Activated CD4-positive, alpha-beta memory T cell treated with anti-CD3 and anti-CD28 coated beads for 36 hours (primary cell): Measurements from ENCODE around the gene SHQ1. TPM values are rescaled to one million over a fixed set of nuclear protein-coding genes. Genes with fewer than 3 reads are reported as not detected.

Source experiments
- CTCF ChIA-PET: fragments of 350-600 bp; sonication (Branson Sonifier 250); formaldehyde crosslinking; loops from one replicate; lab custom pipeline; 2021; ENCODE audit warnings: antibody characterized with exemption, inconsistent platforms; lab: Charles Lee
- POLR2A ChIA-PET: fragments of 350-600 bp; sonication (Branson Sonifier 250); formaldehyde crosslinking; loops from one replicate; lab custom pipeline; 2021; ENCODE audit warnings: antibody characterized with exemption; lab: Charles Lee
- DNase-seq: peaks from one replicate; pipeline ENCODE4 v3.0.0-alpha.2; 2020
- H3K27ac Mint-ChIP-seq: one replicate; pipeline ENCODE4 v1.8.0; 2021; ENCODE audit warnings: mixed read lengths
- H3K27me3 Mint-ChIP-seq: one replicate; pipeline ENCODE4 v1.8.0; 2021; ENCODE audit warnings: mixed read lengths
- H3K36me3 Mint-ChIP-seq: one replicate; pipeline ENCODE4 v1.8.0; 2021; ENCODE audit warnings: mixed read lengths
- H3K4me1 Mint-ChIP-seq: one replicate; pipeline ENCODE4 v1.8.0; 2021; ENCODE audit warnings: low read depth, mixed read lengths
- H3K4me3 Mint-ChIP-seq: one replicate; pipeline ENCODE4 v1.8.0; 2021; ENCODE audit warnings: mild to moderate bottlenecking, mixed read lengths
- H3K9me3 Mint-ChIP-seq: one replicate; pipeline ENCODE4 v1.8.0; 2021; ENCODE audit warnings: mixed read lengths
- intact Hi-C: fragments of 100-400 bp; cut with micrococcal nuclease; formaldehyde crosslinking; loops from one replicate; pipeline ENCODE4 v1.15.1; 2023
- total RNA-seq, 2 experiments: library from RNA; stranded (reverse); gene quantifications; one replicate each; pipeline ENCODE4 v1.2.3, GENCODE V29; 2021

Gene SHQ1
- total RNA-seq, result 10 to 100 TPM; 27.9 to 30.1 TPM

GRCh38 chr3:72847751-72848702 lies at the start of gene SHQ1:
TSS of gene SHQ1 (minus strand) at chr3:72848445. CDS start at chr3:72848340, 105 bp downstream.
- Mint-ChIP-seq H3K27ac (peak within 1 kb of the TSS; percentile 47), H3K36me3 (peaks cover 7% of the 10 kb centered on the region), H3K27me3 (no peaks in the 10 kb centered on the region), H3K4me1 (peaks cover 48% of the 10 kb centered on the region), H3K9me3 (no peaks in the 10 kb centered on the region), H3K4me3 (peak within 1 kb of the TSS; percentile 93)
- DNase-seq, result peak; percentile 98
- CTCF ChIA-PET, result interaction anchor here (0.6 to 4.9 kb wide), 7 partner anchors 25 to 1119 kb away, joined by 3 to 72 read pairs (median 3); partner anchors contain the start of gene GXYLT2
- POLR2A ChIA-PET, result interaction anchor here (0.6 kb wide), 1 partner anchor 473 kb away, joined by 3 read pairs; no protein-coding TSS in a partner anchor
- intact Hi-C loops, result loop anchor here (1.0 to 5.0 kb wide), 8 partner anchors 39 to 1126 kb away; partner anchors contain the start of genes GXYLT2 and PPP4R2

- no peaks in the 10 kb centered on the region for H3K36me3 Mint-ChIP-seq
- no peaks in the 10 kb centered on the region for H3K9me3 Mint-ChIP-seq
- DNase-seq, result no peak
- H3K27ac Mint-ChIP-seq, result no peak overlapping the region
- POLR2A ChIA-PET, result no interaction called here
- H3K27me3 Mint-ChIP-seq, result peaks cover 24% of the 10 kb centered on the region
- H3K4me3 Mint-ChIP-seq, result no peak overlapping the region
- H3K4me1 Mint-ChIP-seq, result no peaks in the 10 kb centered on the region
- CTCF ChIA-PET, result no interaction called here
- intact Hi-C loops, result no loop called here
Observed at GRCh38 chr3:72897758-72898007, 49.4 kb upstream of the SHQ1 start.

GRCh38 chr3:72896996-72897757 lies 48.9 kb upstream of the SHQ1 start:
- Mint-ChIP-seq H3K27me3 (peaks cover 24% of the 10 kb centered on the region), H3K9me3 (no peaks in the 10 kb centered on the region), H3K27ac (no peak overlapping the region), H3K4me3 (no peak overlapping the region), H3K4me1 (no peaks in the 10 kb centered on the region), H3K36me3 (no peaks in the 10 kb centered on the region)
- CTCF ChIA-PET, result interaction anchor here (1.4 to 1.6 kb wide), 2 partner anchors 9 to 188 kb away, joined by 3 read pairs; partner anchors contain the start of gene GXYLT2
- DNase-seq, result no peak
- POLR2A ChIA-PET, result no interaction called here
- intact Hi-C loops, result no loop called here

DNA sequence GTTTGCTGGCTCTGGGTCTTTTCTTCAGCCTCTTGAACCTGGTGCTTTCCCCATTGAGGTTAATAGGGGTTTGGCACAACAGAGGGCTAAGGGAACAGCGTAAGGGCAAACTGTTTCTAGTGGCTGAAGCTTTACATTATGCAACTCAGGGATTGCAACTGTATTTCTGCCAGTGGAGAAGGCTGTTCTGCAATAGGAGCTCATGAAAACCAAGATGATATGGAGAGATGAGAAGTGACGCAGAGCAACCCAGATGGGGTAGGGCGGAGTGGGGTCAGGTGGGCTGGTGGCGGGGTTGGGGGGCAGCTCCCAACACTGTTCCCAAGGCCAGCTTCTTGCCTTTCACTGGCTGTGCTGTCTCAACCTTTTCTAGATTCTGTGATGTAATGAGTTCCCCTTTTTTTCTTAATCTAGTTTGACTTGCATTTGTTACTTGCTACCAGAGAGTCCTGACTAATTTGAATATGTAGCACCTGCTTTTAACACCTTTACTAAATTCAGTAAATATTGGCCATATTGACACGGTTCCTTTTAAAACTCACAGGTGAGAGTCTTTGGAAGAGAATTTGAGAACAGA lies 46.8 kb upstream of the SHQ1 start:
- DNase-seq, result no peak
- H3K27me3 Mint-ChIP-seq, result peaks cover 37% of the 10 kb centered on the region
- ChIA-PET CTCF (interaction anchor here (0.6 kb wide), 1 partner anchor 191 kb away, joined by 3 read pairs; no protein-coding TSS in a partner anchor), POLR2A (no interaction called here)
- H3K4me1 Mint-ChIP-seq, result no peaks in the 10 kb centered on the region
- no peaks in the 10 kb centered on the region for H3K36me3 Mint-ChIP-seq
- H3K27ac Mint-ChIP-seq, result no peak overlapping the region
- H3K9me3 Mint-ChIP-seq, result no peaks in the 10 kb centered on the region
- H3K4me3 Mint-ChIP-seq, result no peak overlapping the region
- intact Hi-C loops, result no loop called here

GRCh38 chr3:72892870-72893269 lies 44.6 kb upstream of the SHQ1 start:
- Mint-ChIP-seq H3K4me3 (no peak overlapping the region), H3K36me3 (no peaks in the 10 kb centered on the region), H3K9me3 (no peaks in the 10 kb centered on the region), H3K4me1 (peaks cover 9% of the 10 kb centered on the region), H3K27ac (no peak overlapping the region), H3K27me3 (peaks cover 46% of the 10 kb centered on the region)
- POLR2A ChIA-PET, result no interaction called here
- intact Hi-C loops, result no loop called here
- CTCF ChIA-PET, result interaction anchor here (0.9 to 1.4 kb wide), 3 partner anchors 42 to 164 kb away, joined by 3 to 5 read pairs (median 3); no protein-coding TSS in a partner anchor
- peak; percentile 22 for DNase-seq

GRCh38 chr3:72892081-72892775 lies 44.0 kb upstream of the SHQ1 start:
- ChIA-PET CTCF (interaction anchor here (0.9 to 1.4 kb wide), 4 partner anchors 21 to 165 kb away, joined by 3 to 5 read pairs (median 3); no protein-coding TSS in a partner anchor), POLR2A (no interaction called here)
- intact Hi-C loops, result no loop called here
- no peak for DNase-seq
- no peaks in the 10 kb centered on the region for H3K9me3 Mint-ChIP-seq
- H3K27me3 Mint-ChIP-seq, result peaks cover 52% of the 10 kb centered on the region
- H3K4me1 Mint-ChIP-seq, result peaks cover 15% of the 10 kb centered on the region
- no peaks in the 10 kb centered on the region for H3K36me3 Mint-ChIP-seq
- no peak overlapping the region for H3K27ac Mint-ChIP-seq
- H3K4me3 Mint-ChIP-seq, result no peak overlapping the region

- Mint-ChIP-seq H3K9me3 (no peaks in the 10 kb centered on the region), H3K4me3 (no peak overlapping the region), H3K27me3 (peaks cover 57% of the 10 kb centered on the region), H3K4me1 (peaks cover 17% of the 10 kb centered on the region), H3K27ac (no peak overlapping the region), H3K36me3 (no peaks in the 10 kb centered on the region)
- intact Hi-C loops, result no loop called here
- no peak for DNase-seq
- CTCF ChIA-PET, result interaction anchor here (0.9 kb wide), 1 partner anchor 20 kb away, joined by 3 read pairs; no protein-coding TSS in a partner anchor
- POLR2A ChIA-PET, result no interaction called here
Observed at GRCh38 chr3:72891053-72891855, 43.0 kb upstream of the SHQ1 start.

DNA sequence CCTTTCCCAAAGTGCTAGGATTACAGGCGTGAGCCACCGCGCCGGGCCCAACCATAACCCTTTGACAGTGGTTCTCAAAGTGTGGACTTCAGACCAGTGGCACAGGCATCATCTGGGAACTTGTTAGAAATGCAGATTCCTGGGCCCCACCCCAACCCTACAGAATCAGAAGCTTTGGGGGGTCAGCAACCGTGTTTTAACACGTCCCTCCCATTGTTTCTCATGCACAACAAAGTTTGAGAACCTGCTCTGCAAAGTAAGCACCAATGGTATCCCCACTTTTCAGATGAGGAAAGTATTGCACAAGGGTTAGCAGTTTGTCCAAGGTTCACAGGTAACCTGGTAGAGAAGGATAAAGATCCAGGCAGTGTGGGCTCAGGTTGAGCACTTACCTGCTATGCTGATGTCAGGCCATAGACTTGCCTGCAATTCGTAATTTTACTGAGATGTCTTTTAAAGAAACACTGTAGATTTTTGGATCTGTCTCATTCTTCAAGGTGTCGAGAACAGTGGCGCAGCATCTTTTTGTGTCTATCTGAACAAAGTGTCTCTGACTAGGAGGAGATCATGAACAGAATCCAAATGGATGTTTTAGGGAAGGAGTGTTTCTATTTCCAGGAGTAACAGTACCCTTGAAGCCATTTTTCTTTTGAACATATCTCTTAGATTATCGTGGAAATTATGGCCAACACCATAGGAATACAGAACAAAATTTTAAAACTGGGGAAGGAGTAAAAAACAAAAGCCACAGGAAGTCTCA lies 42.1 kb upstream of the SHQ1 start:
- H3K4me3 Mint-ChIP-seq, result no peak overlapping the region
- H3K27me3 Mint-ChIP-seq, result peaks cover 63% of the 10 kb centered on the region
- no peaks in the 10 kb centered on the region for H3K36me3 Mint-ChIP-seq
- no peak overlapping the region for H3K27ac Mint-ChIP-seq
- ChIA-PET CTCF (interaction anchor here (0.6 to 0.7 kb wide), 2 partner anchors 13 to 51 kb away, joined by 3 read pairs; no protein-coding TSS in a partner anchor), POLR2A (no interaction called here)
- peaks cover 17% of the 10 kb centered on the region for H3K4me1 Mint-ChIP-seq
- intact Hi-C loops, result no loop called here
- DNase-seq, result no peak
- no peaks in the 10 kb centered on the region for H3K9me3 Mint-ChIP-seq

GRCh38 chr3:72889310-72890165 lies 41.3 kb upstream of the SHQ1 start:
- POLR2A ChIA-PET, result no interaction called here
- Mint-ChIP-seq H3K27me3 (peaks cover 67% of the 10 kb centered on the region), H3K9me3 (no peaks in the 10 kb centered on the region), H3K36me3 (no peaks in the 10 kb centered on the region), H3K27ac (no peak overlapping the region), H3K4me3 (no peak overlapping the region), H3K4me1 (peaks cover 17% of the 10 kb centered on the region)
- DNase-seq, result no peak
- intact Hi-C loops, result loop anchor here (5.0 kb wide), 1 partner anchor 42 kb away; the partner anchor contains the start of gene SHQ1
- CTCF ChIA-PET, result interaction anchor here (0.6 to 1.3 kb wide), 4 partner anchors 14 to 52 kb away, joined by 3 read pairs; no protein-coding TSS in a partner anchor
